Glomerular visceral epithelial cell (primary cell): ENCODE data around the gene SCYGR4.
"Not testable (repeated sequence)": the region's sequence is repeated elsewhere in the genome, so short reads cannot be mapped to it uniquely, and the experiment has no call there.

ENCODE experiments used
- DNase-seq: peaks from one replicate; pipeline ENCODE4 v3.0.0-alpha.2; 2016; ENCODE audit errors: extremely low spot score

Gene SCYGR4

DNA sequence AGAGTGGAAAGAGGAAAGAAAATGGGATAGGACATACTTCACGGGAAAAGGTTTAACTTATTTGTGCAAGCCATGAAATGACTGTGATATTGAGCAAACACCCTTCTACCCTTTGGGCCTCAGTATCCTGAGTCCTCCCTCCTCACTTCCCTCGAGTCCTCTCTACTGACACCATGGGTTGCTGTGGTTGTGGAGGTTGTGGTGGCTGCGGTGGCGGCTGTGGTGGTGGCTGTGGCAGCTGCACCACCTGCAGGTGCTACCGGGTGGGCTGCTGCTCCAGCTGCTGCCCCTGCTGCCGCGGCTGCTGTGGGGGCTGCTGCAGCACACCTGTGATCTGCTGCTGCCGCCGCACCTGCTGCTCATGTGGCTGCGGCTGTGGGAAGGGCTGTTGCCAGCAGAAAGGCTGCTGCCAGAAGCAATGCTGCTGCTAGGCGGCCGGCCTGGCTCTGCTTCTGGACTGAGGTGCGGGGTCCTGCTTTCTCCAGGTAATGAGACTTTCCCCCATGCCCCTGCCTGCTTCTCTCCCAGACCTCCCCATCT lies 49.4 kb downstream of the SCYGR4 start, which contains the start of gene SCYGR5:
Gene SCYGR5, plus strand, starts transcription at position 174 of the 540 bp plus-strand sequence. Its CDS starts 0 bp downstream, at position 174.
- DNase-seq: not testable (repeated sequence)
